ENCODE data around the gene ARHGEF37. TPM values are rescaled to one million over a fixed set of nuclear protein-coding genes. Genes with fewer than 3 reads are reported as not detected.
"Not testable (repeated sequence)": the region's sequence is repeated elsewhere in the genome, so short reads cannot be mapped to it uniquely, and the experiment has no call there.

Gene ARHGEF37, protein sequence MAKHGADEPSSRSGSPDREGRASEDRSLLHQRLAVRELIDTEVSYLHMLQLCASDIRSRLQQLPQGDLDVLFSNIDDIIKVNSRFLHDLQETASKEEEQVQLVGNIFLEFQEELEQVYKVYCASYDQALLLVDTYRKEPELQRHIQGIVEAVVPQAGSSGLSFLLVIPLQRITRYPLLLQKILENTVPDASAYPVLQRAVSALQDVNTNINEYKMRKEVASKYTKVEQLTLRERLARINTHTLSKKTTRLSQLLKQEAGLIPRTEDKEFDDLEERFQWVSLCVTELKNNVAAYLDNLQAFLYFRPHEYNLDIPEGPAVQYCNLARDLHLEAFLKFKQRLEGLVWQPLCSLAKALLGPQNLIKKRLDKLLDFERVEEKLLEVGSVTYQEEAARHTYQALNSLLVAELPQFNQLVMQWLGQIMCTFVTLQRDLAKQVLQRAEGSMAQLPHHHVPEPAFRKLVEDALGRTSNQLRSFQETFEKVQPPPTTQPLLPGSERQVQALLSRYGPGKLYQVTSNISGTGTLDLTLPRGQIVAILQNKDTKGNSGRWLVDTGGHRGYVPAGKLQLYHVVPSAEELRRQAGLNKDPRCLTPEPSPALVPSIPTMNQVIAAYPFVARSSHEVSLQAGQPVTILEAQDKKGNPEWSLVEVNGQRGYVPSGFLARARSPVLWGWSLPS
- 13.4 TPM for total RNA-seq

DNA sequence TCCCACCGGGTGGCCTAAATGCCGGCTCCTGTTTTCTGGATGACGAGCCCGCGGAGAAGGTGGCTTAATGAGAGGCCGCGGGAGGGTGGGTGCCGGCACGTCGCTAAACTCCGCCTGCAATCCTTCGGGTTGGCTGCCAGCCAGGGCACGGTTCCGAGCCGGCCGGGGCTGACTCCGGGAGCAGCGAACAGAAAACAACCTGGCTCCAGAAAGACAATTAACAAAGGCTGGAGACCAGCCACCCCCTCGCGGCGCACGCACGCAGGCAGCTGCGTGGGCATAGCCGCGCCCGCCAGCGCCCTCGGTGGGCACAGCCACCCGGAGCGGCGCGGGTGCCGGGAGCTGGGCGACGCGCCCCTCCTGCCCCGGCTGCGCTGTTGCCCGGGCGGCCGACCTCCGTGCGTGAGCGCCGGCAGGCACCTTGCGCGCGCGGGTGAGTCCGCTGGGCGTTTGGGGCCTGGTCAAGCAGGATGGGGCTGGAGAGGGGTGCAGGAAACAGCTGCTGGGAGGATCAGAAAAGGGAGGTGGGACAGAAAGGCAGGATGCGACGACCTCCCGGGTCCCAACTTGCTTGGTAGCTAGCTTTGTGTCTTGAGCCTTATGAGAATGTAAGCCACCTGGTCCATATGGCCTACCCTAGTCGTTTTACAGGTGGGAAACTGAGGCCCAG, at the start of gene ARHGEF37:
TSS of gene ARHGEF37 (plus strand) at position 307 of the 670 bp plus-strand sequence. CDS start 16,272 bp downstream, outside the sequence.
- Histone ChIP-seq H3K36me3 (no peaks in the 10 kb centered on the region), H3K4me1 (peaks cover 14 to 15% of the 10 kb centered on the region in 2 donors), H3K27me3 (no peaks in the 10 kb centered on the region), H3K9me3 (no peaks in the 10 kb centered on the region), H3K27ac (peak within 1 kb of the TSS; percentile 72 to 84), H3K4me3 (peak within 1 kb of the TSS; percentile 73 to 75)
- intact Hi-C loops (cut with DNase I), result no loop called here
- peak; percentile 18 to 90 for DNase-seq (ENCODE audit: low spot score in 2 of 2)
- TF ChIP-seq, protein P1, sequence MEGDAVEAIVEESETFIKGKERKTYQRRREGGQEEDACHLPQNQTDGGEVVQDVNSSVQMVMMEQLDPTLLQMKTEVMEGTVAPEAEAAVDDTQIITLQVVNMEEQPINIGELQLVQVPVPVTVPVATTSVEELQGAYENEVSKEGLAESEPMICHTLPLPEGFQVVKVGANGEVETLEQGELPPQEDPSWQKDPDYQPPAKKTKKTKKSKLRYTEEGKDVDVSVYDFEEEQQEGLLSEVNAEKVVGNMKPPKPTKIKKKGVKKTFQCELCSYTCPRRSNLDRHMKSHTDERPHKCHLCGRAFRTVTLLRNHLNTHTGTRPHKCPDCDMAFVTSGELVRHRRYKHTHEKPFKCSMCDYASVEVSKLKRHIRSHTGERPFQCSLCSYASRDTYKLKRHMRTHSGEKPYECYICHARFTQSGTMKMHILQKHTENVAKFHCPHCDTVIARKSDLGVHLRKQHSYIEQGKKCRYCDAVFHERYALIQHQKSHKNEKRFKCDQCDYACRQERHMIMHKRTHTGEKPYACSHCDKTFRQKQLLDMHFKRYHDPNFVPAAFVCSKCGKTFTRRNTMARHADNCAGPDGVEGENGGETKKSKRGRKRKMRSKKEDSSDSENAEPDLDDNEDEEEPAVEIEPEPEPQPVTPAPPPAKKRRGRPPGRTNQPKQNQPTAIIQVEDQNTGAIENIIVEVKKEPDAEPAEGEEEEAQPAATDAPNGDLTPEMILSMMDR (IDR thresholded peaks at IDR 0.05), result no peak

DNA sequence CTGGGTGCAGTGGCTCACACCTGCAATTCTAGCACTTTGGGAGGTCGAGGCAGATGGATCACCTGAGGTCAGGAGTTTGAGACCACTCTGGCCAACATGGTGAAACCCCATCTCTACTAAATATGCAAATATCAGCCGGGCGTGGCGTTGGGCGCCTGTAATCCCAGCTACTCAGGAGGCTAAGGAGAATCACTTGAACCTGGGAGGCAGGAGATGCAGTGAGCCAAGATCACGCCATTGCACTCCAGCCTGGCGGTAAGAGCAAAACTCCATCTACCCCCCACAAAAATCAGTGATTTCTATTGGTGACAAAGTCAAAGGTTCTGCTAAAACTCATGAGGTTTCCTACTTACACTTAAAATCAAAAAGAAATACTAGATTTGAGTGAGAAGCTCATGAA, 48.9 kb upstream of the ARHGEF37 start:
- no peak overlapping the region for H3K4me3 ChIP-seq
- H3K9me3 ChIP-seq, result no peaks in the 10 kb centered on the region
- no peaks in the 10 kb centered on the region for H3K27me3 ChIP-seq
- no peak for DNase-seq (ENCODE audit: low spot score in 2 of 2)
- peaks cover 6 to 54% of the 10 kb centered on the region in 2 donors for H3K4me1 ChIP-seq
- H3K36me3 ChIP-seq, result peaks cover 0 to 16% of the 10 kb centered on the region in 2 donors
- TF ChIP-seq, protein P1 (IDR thresholded peaks at IDR 0.05), result no peak
- intact Hi-C loops (cut with DNase I), result no loop called here
- no peak overlapping the region for H3K27ac ChIP-seq

DNA sequence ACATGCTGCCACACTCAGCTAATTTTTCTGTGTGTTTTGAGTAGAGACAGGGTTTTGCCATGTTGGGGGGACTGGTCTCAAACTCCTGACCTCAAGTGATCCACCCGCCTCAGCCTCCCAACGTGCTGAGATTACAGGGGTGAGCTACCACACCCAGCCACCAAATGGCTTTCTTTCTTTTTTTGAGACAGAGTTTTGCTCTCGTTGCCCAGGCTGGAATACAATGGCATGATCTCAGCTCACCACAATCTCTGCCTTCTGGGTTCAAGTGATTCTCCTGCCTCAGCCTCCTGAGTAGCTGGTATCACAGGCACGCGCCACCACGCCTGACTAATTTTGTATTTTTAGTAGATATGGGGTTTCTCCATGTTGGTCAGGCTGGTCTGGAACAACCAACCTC, 45.5 kb upstream of the ARHGEF37 start:
- peaks cover 0 to 52% of the 10 kb centered on the region in 2 donors for H3K4me1 ChIP-seq
- H3K9me3 ChIP-seq; H3K27me3 ChIP-seq; DNase-seq (ENCODE audit: low spot score in 2 of 2); H3K4me3 ChIP-seq; H3K27ac ChIP-seq; intact Hi-C loops (cut with DNase I): not testable (repeated sequence)
- peaks cover 6 to 32% of the 10 kb centered on the region in 2 donors for H3K36me3 ChIP-seq

DNA sequence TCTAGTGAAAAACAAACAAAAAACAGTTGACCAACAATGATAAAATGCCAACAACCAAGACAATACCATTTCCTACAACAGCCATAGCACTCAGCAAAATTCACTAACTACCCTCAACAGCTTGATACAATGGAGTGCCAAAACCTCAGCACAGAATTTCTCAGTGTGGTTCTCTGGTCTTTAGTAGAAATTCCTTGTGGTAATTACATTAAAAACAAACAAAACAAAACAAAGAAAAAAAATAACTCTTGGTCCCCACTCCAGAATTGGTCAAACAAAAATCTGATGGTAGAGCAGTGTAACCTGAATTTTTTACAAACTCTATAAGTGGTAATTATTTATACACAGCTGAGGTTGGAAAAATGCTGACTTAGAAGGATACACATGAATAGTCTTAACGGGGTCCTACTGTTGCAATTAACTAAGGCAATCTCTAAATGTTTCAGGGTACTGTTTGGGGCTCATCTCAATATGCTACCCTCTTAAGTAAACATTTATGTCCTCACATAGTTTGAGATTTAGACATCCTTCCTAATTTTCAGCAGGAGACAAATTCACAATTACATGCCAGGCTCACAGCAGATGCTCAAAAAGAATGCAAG, 43.8 kb upstream of the ARHGEF37 start:
- intact Hi-C loops (cut with DNase I), result no loop called here
- Histone ChIP-seq H3K27ac (no peak overlapping the region), H3K27me3 (no peaks in the 10 kb centered on the region), H3K4me1 (peaks cover 0 to 58% of the 10 kb centered on the region in 2 donors), H3K36me3 (peaks cover 10 to 29% of the 10 kb centered on the region in 2 donors), H3K4me3 (no peak overlapping the region), H3K9me3 (no peaks in the 10 kb centered on the region)
- DNase-seq (ENCODE audit: low spot score in 2 of 2), result no peak
- TF ChIP-seq, protein P1 (IDR thresholded peaks at IDR 0.05), result no peak

DNA sequence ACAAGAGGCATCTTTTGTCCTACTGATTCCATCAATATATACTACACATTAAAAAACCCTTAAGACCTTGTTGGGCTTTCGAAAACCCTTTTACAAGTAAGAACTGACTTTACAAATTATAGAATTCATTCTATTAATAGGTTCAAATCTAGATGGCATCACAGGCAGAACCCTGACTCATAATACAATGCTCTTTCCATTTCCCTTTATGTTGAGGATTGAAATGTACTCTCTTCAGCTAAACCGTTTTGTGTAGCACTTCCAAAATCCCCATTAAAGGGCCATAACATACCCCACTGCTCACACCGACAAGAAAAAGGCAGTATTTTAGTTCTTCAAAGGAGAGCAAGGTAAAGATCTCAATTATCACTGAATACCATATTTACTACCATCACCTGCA, 41.2 kb upstream of the ARHGEF37 start:
- DNase-seq (ENCODE audit: low spot score in 2 of 2), result no peak
- peak overlapping the region in 1 of 2 donors; percentile 5 for H3K27ac ChIP-seq
- no peak overlapping the region for H3K4me3 ChIP-seq
- H3K9me3 ChIP-seq, result no peaks in the 10 kb centered on the region
- H3K27me3 ChIP-seq, result no peaks in the 10 kb centered on the region
- intact Hi-C loops (cut with DNase I), result loop anchor here (5.0 kb wide), 1 partner anchor 33 kb away; no protein-coding TSS in a partner anchor
- H3K4me1 ChIP-seq, result peaks cover 6 to 63% of the 10 kb centered on the region in 2 donors
- TF ChIP-seq, protein P1 (IDR thresholded peaks at IDR 0.05), result no peak
- H3K36me3 ChIP-seq, result peaks cover 21 to 43% of the 10 kb centered on the region in 2 donors

Data from ascending aorta (tissue), 2 donors.